Smooth muscle cell (in vitro differentiated cells): Measurements from ENCODE around the gene PMS1. TPM values are rescaled to one million over a fixed set of nuclear protein-coding genes. Genes with fewer than 3 reads are reported as not detected.
"Not testable (repeated sequence)": the region's sequence is repeated elsewhere in the genome, so short reads cannot be mapped to it uniquely, and the experiment has no call there.

Source experiments
- DNase-seq: peaks from one replicate; lab custom pipeline; 2025; ENCODE audit not compliant: unreplicated experiment; lab: John Stamatoyannopoulos, UW
- H2AFZ ChIP-seq: fragments of 200-600 bp; sonication (generic); 2 replicates; pipeline ENCODE4 v1.6.0; 2016; ENCODE audit warnings: antibody characterized with exemption, low read depth, mild to moderate bottlenecking
- H3F3A ChIP-seq: fragments of 200-600 bp; sonication (generic); 2 replicates; pipeline ENCODE4 v1.6.0; 2017; ENCODE audit warnings: antibody characterized with exemption, low read depth
- H3K27ac ChIP-seq: fragments of 200-600 bp; sonication (generic); 2 replicates; pipeline ENCODE4 v1.5.1; 2016; ENCODE audit warnings: low read depth, mild to moderate bottlenecking
- H3K27me3 ChIP-seq: fragments of 200-600 bp; sonication (generic); 2 replicates; pipeline ENCODE4 v1.6.1; 2016; ENCODE audit warnings: low read depth, mild to moderate bottlenecking
- H3K36me3 ChIP-seq: fragments of 200-600 bp; sonication (generic); 2 replicates; pipeline ENCODE4 v1.5.1; 2016; ENCODE audit warnings: low read depth
- H3K4me1 ChIP-seq: fragments of 200-600 bp; sonication (generic); 2 replicates; pipeline ENCODE4 v1.5.1; 2016; ENCODE audit warnings: low read depth
- H3K4me2 ChIP-seq: fragments of 200-600 bp; sonication (generic); 2 replicates; pipeline ENCODE4 v1.6.0; 2016; ENCODE audit warnings: mild to moderate bottlenecking
- H3K4me3 ChIP-seq: fragments of 200-600 bp; sonication (generic); 2 replicates; pipeline ENCODE4 v1.5.1; 2016; ENCODE audit warnings: mild to moderate bottlenecking
- H3K79me2 ChIP-seq: fragments of 200-600 bp; sonication (generic); 2 replicates; pipeline ENCODE4 v1.6.0; 2016; ENCODE audit warnings: low read depth, mild to moderate bottlenecking
- H3K9ac ChIP-seq: fragments of 200-600 bp; sonication (generic); 2 replicates; pipeline ENCODE4 v1.6.0; 2016; ENCODE audit warnings: low read depth
- H3K9me3 ChIP-seq: fragments of 200-600 bp; sonication (generic); replicated peaks from 2 replicates; pipeline ENCODE4 v1.5.1; 2016; ENCODE audit warnings: low read depth
- H4K20me1 ChIP-seq: fragments of 200-600 bp; sonication (generic); 2 replicates; pipeline ENCODE4 v1.6.0; 2016; ENCODE audit warnings: low read depth
- CTCF ChIP-seq: fragments of 200-600 bp; sonication (generic); IDR thresholded peaks from 2 replicates; pipeline ENCODE4 v1.5.1; 2017; ENCODE audit warnings: borderline replicate concordance, mild to moderate bottlenecking, antibody characterized with exemption; ENCODE audit not compliant: insufficient read depth, poor library complexity, severe bottlenecking
- WGBS: methylation state at CpG from one replicate; pipeline ENCODE4 v1.1.7; 2016; ENCODE audit warnings: low lambda C conversion rate; 5-methylcytosine and 5-hydroxymethylcytosine counted together
- polyA plus RNA-seq: library from polyadenylated mRNA; unstranded; fragments of >200 nt; fragmentation: Nextera tagmentation; extraction: Ambion mirVana; gene quantifications from 2 replicates; pipeline ENCODE4 v1.2.1, GENCODE V29; 2016
- total RNA-seq: library from RNA; depleted of rRNA; stranded (reverse); fragments of >200 nt; gene quantifications from 2 replicates; pipeline ENCODE4 v1.2.3, GENCODE V29; 2014

Gene PMS1
- total RNA-seq (21.9 and 24.8 TPM in 2 replicates), polyA plus RNA-seq (11.3 and 12.4 TPM in 2 replicates)

DNA sequence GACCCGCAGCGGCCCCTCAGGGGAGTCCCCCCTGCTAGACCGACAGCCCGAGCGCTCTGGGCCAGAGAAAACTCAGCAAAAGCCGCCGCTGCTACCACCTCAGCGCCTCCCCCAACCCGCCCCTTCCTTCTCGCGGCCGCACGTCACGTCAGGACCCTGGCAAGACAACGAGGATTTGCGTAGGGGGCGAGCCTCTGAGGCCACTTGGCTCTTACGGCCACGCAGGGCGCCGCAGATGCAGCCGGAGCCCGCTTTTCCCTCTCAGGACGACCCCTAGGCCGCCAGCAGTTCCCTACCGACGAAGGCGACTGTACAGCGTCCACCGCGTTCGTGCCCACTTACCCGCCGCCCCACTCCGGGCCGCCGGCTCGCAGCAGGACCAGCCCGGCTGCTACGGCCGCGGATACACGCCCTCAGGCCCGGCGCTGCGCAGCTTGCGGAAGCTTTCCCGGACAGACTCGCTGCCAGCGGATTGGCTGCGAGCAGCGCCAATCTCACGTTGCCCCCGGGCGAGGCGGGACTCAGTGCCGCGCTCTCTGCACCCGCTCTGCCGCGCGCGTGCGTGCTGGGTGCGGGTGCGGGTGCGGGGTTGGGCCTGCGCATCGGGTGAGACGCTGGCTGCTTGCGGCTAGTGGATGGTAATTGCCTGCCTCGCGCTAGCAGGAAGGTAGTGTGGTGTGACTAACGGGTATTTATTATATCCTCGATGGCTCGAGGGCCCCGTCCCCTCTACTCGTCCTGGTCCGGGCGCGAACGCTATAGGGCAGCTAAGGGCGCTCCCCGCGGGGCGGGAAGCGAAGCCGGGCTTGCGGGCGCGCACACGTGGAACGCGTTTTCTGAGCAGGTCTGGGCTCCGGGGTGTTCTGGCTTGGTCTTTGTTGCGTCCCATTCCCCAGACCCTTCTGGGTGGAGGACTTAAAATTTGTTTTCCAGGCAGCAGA lies at the start of gene PMS1, which contains the start of gene ORMDL1:
Gene PMS1 (plus strand): TSS at position 524 of the 941 bp plus-strand sequence. CDS start 7,360 bp downstream, outside the sequence.
Gene ORMDL1 (minus strand): TSS at position 413 of the 941 bp plus-strand sequence. CDS start 1,744 bp downstream, outside the sequence.
- peak within 1 kb of the TSS; percentile 90 for H3K4me2 ChIP-seq
- DNase-seq = peak; percentile 94
- peak within 1 kb of the TSS; percentile 83 for H2AFZ ChIP-seq
- H3K36me3 ChIP-seq = peaks cover 7% of the 10 kb centered on the region
- H3F3A ChIP-seq = no peaks in the 10 kb centered on the region
- H3K27me3 ChIP-seq = no peaks in the 10 kb centered on the region
- under 1% methylated on average over 92 of the region's 96 CpGs for WGBS
- H3K4me3 ChIP-seq = peak within 1 kb of the TSS; percentile 73
- H3K9ac ChIP-seq = peak within 1 kb of the TSS; percentile 71
- H3K4me1 ChIP-seq = peaks cover 16% of the 10 kb centered on the region
- peaks cover 14% of the 10 kb centered on the region for H4K20me1 ChIP-seq
- H3K27ac ChIP-seq = peak within 1 kb of the TSS; percentile 90
- H3K9me3 ChIP-seq = no peaks in the 10 kb centered on the region
- peaks cover 85% of the 10 kb centered on the region for H3K79me2 ChIP-seq
- no peak for TF ChIP-seq CTCF

DNA sequence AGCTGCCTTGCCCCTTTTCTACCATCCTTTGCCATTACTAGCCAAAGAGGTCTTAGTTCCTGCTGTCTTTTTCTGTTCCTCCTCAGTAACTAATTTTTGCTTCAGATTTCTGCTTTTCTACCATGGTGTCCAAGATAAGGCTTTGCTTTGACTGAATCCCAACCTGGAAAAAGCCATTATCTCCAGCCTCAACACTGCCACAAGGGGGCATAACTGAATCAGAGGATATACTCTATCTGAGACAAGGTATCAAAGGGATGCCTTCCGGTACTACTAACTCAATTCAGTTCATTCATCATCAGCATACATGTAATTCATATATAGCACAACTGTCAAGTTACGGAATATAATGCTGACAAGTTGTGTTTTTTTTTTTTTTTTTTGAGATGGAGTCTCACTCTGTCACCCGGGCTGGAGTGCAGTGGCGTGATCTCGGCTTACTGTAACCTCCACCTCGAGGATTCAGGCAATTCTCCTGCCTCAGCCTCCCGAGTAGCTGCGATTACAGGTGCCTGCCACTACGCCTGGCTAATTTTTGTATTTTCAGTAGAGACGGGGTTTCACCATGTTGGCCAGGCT lies 33.1 kb upstream of the PMS1 start:
- 86% methylated on average over 10 of the region's 10 CpGs for WGBS
- peak; percentile 47 for TF ChIP-seq CTCF
- H4K20me1 ChIP-seq = no peaks in the 10 kb centered on the region
- no peak overlapping the region for H3K9ac ChIP-seq
- no peak for DNase-seq
- H3K79me2 ChIP-seq = no peaks in the 10 kb centered on the region
- H3K4me1 ChIP-seq = no peaks in the 10 kb centered on the region
- H2AFZ ChIP-seq = no peak overlapping the region
- H3K4me2 ChIP-seq = no peak overlapping the region
- no peak overlapping the region for H3K4me3 ChIP-seq
- no peak overlapping the region for H3K27ac ChIP-seq
- H3K36me3 ChIP-seq = peaks cover 12% of the 10 kb centered on the region
- H3F3A ChIP-seq = no peaks in the 10 kb centered on the region
- H3K9me3 ChIP-seq = no peaks in the 10 kb centered on the region
- no peaks in the 10 kb centered on the region for H3K27me3 ChIP-seq

DNA sequence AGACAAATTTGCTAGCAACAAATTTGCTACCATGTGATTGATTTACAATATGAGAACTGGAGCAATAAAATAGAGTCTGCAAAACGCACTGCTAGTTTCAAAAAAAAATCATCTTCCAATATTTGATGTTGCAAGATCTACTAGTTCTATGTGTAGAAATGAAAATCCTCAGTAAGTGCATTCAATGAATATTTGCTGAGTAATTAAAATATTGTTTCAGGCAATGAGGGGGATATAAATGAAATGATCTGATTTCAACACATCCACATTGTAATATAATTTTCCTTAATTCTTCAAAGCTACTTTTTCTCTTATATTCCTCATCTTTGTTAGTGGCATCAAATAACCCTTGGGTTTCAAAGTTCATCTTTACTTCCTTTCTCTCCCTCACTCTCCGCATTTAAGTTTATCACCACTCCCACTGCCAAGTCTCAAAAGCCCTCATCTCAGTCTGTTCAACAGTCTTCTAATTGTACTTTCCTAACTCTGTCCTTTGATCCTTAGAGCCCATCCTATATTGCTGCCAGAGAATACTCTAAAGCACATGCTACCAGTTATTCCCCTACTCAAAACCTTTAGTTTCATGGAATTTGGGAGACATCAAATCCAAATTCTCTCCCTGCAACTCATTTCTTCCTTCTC lies 27.8 kb upstream of the PMS1 start:
- Histone ChIP-seq H3K79me2 (no peaks in the 10 kb centered on the region), H3K27me3 (no peaks in the 10 kb centered on the region), H3K9me3 (no peaks in the 10 kb centered on the region), H3K4me1 (no peaks in the 10 kb centered on the region), H3K4me2 (no peak overlapping the region), H3K4me3 (no peak overlapping the region), H3K27ac (no peak overlapping the region), H3K36me3 (peaks cover 12% of the 10 kb centered on the region), H3F3A (no peaks in the 10 kb centered on the region), H2AFZ (no peak overlapping the region), H4K20me1 (no peaks in the 10 kb centered on the region), H3K9ac (no peak overlapping the region)
- no peak for DNase-seq
- TF ChIP-seq CTCF = no peak
- WGBS = 94% methylated on average over 2 of the region's 2 CpGs

DNA sequence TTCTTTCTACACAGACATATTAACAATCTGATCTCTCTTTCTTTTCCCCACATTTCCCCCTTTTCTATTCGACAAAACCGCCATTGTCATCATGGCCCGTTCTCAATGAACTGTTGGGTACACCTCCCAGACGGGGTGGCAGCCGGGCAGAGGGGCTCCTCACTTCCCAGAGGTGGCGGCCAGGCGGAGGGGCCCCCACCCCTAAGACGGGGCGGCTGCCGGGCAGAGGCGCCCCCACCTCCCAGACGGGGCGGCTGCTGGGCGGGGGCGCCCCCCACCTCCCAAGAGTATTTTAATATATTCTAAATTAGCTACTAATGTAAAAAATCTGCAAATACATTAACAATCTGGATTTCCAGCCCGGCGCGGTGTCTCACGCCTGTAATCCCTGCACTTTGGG lies 24.1 kb upstream of the PMS1 start:
- not testable (repeated sequence) for H3K9ac ChIP-seq, H3K9me3 ChIP-seq, H3K4me1 ChIP-seq, H3K27ac ChIP-seq, H3K4me2 ChIP-seq, DNase-seq, H3K79me2 ChIP-seq, H4K20me1 ChIP-seq, H3K27me3 ChIP-seq, H3K4me3 ChIP-seq, H3K36me3 ChIP-seq, H2AFZ ChIP-seq
- H3F3A ChIP-seq = peaks cover 11% of the 10 kb centered on the region
- 97% methylated on average over 19 of the region's 19 CpGs for WGBS
